C4-2B (cell line): ENCODE measurements around the gene PAK1.

Experiments
- H3K27ac ChIP-seq: fragments of 450-650 bp; 2 replicates; pipeline ENCODE4 v1.5.1; 2017
- ZFX ChIP-seq: fragments of 450-650 bp; IDR thresholded peaks from 2 replicates; pipeline ENCODE4 v1.6.1; 2017
- TF ChIP-seq, protein P1 (sequence below): fragments of 450-650 bp; conservative IDR thresholded peaks from 2 replicates; pipeline ENCODE4 v1.5.1; 2017; ENCODE audit warnings: mild to moderate bottlenecking

The PAK1 gene

DNA sequence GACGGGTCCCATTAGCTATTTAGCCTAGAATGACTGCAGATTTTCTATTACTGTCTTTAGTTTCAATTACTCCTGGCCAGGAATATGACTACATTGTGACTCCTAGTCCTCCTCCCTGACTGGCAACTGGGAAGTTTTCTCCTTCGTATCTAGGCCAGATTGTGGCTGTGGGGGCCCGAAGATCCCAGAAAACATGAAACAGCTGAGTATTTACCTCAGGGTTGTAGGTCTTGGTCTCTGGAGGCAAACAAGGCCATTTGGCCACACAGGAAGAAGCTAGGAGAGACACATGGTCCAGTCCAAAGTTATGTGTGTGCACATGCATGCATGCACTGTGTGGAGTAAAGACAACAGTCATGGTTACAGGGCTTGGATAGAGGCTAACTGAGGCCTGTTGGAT, 162.2 kb downstream of the PAK1 start:
- TF ChIP-seq, protein P1, sequence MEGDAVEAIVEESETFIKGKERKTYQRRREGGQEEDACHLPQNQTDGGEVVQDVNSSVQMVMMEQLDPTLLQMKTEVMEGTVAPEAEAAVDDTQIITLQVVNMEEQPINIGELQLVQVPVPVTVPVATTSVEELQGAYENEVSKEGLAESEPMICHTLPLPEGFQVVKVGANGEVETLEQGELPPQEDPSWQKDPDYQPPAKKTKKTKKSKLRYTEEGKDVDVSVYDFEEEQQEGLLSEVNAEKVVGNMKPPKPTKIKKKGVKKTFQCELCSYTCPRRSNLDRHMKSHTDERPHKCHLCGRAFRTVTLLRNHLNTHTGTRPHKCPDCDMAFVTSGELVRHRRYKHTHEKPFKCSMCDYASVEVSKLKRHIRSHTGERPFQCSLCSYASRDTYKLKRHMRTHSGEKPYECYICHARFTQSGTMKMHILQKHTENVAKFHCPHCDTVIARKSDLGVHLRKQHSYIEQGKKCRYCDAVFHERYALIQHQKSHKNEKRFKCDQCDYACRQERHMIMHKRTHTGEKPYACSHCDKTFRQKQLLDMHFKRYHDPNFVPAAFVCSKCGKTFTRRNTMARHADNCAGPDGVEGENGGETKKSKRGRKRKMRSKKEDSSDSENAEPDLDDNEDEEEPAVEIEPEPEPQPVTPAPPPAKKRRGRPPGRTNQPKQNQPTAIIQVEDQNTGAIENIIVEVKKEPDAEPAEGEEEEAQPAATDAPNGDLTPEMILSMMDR, result no peak
- TF ChIP-seq ZFX, result no peak
- no peak overlapping the region for H3K27ac ChIP-seq

DNA sequence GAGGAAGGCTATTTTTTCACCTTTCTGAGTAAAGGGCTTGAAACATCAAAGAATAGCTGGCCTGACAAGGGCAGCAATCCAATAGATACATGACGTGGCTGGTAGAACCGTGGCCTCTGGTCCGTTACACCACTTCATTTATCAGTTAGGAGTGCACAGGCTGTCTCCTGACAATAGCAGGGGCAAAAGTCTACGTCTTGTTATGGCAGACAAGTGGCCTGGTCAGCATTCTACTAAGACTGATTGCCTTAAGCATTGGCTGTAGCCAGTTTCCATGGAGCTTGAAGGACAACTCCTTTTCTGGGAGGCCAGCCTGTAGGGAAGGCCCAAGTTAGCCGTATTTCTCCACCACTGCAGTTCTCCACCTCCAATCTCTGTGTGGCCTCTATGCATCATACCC, 163.2 kb downstream of the PAK1 start:
- no peak overlapping the region for H3K27ac ChIP-seq
- TF ChIP-seq, protein P1, result no peak
- no peak for TF ChIP-seq ZFX

DNA sequence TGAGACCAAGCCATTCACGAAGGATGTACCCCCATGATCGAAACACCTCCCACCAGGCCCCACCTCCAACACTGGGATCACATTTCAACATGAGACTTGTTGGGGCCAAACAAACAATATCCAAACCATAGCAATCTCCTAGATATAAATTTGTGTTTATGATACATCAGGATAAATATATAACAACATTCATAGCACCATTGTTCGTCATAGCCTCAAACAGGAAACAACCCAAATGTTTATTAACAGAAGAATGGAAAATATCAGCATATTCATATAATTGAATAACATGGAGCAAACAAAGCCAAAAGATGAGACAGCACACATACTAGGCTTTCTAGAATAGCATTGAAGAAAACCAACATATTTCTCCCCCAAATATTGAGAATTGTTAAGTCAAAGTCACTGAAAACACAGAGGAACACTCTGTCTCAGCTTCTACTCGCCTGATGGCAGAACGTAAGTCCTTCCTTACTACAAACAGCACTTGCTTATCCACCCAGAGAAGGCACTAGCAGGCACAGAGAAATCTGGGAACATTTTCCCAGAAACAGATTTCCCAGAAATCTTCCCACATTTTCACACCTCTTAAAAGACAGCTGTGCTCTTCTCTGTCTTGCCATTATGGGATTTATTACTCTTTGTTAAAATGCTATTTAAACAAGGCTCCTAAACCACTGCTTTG, 164.4 kb downstream of the PAK1 start:
- no peak overlapping the region for H3K27ac ChIP-seq
- TF ChIP-seq, protein P1, result no peak
- TF ChIP-seq ZFX, result no peak

DNA sequence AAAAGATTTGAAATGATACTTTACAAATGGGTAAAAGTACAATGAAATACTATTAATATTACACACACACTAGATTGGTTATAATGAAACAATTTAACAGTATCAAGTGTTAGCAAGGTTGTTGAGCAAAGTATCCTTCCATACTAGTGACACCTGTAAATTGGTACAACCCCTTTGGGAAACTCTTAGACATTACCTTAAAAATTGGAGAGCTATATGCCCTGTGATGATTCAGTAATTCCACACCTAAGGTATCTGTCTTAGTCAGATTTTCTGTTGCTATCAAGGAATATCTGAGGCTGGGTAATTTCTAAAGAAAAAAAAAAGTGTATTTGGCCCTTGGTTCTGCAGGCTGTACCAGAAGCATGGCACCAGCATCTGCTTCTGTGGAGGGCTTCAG, 165.1 kb downstream of the PAK1 start:
- no peak for TF ChIP-seq ZFX
- TF ChIP-seq, protein P1, result no peak

DNA sequence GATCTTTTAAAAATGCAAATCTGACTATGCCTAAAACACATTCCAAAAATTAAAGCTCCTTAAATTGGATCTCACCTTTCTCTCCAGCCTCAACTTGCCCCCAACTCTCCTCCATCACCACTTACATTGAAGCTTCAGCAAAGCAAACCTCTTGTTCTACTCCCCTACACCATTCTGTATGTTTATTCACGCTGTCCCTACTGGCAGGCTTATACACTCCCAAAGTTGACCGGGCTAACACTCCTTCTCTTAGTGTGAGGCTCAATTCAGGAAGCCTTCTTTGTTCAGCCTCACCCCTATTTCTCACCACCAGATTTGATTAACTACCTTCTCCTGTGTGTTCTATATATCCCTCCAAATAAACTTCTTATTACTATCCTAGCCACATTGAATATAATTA, 170.6 kb downstream of the PAK1 start:
- TF ChIP-seq, protein P1, result no peak
- TF ChIP-seq ZFX, result no peak

More for the DNA sequence above, 165.1 kb downstream of the PAK1 start:
- no peak overlapping the region for H3K27ac ChIP-seq

DNA sequence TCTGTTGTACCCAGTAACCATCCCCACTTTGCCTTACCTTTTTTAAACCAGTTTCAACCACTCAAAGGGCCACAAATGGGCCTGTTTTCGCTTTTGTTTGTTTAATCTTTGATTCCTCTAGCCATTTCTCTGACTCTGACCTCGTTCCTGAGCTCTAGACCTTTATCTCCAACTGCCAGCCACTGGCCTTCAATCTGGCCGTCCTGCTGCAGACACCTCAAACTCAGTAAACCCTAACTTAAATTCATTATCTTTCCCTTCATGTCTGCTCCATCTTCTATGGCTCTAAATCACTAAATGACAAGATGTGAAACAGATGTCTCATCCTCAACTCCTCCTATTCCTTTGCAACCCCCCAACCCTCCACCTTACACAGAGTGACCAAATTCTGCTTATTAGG, 171.1 kb downstream of the PAK1 start:
- H3K27ac ChIP-seq, result no peak overlapping the region
- TF ChIP-seq, protein P1, result no peak
- no peak for TF ChIP-seq ZFX

More for the DNA sequence above, 170.6 kb downstream of the PAK1 start:
- H3K27ac ChIP-seq, result no peak overlapping the region

DNA sequence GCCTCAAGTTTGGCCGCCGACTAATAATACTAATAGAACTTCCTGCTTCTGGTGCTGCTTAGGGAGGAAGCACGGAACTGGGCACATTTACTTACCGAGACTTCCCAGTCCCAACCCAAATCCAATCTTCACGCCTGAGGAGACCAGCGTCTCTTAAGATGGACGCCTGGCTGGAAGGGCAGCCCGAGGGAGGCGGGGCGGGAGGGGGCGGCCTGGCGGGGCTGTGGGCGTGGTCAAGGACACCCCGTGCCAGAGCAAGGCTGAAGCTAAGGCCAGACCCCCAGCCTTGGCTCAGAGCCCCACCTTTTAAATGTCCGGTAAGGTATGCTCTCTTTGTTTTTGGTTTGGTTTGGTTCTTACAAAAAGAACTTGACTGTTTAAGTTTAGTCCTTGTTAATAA, 172.4 kb downstream of the PAK1 start, which contains the start of gene GDPD4:
Gene GDPD4 (minus strand): TSS at position 177 of the 400 bp plus-strand sequence. CDS start 16,549 bp downstream, outside the sequence.
- no peak for TF ChIP-seq ZFX
- TF ChIP-seq, protein P1, result no peak
- no peak within 1 kb of the TSS for H3K27ac ChIP-seq
